ENCODE results near the gene ATF2. TPM values are rescaled to one million over a fixed set of nuclear protein-coding genes. Genes with fewer than 3 reads are reported as not detected.

ATF2 gene
- total and polyA plus RNA-seq, 2 of the 13 experiments (the other 11 are each of a cell fraction or from before 2014, with no cell fraction given): 91.6 to 95.1 TPM

GRCh38 chr2:175207741-175208438, 39.9 kb upstream of the ATF2 start:
- no peak for ATAC-seq

More at GRCh38 chr2:175207741-175208438, 39.9 kb upstream of the ATF2 start:
- ChIA-PET POLR2A (no interaction called here), CTCF (ENCODE audit: low intra/inter-chr PET ratio, low total read pairs) (no interaction called here)
- Histone ChIP-seq H3K27me3 (ENCODE audit: control insufficient read depth in 1 of 2, insufficient read depth in 2 of 2, low read length in 2 of 2) (peaks cover 0 to 7% of the 10 kb centered on the region in 2 experiments; a peak in 1 of 5 replicates), H3K4me2 (ENCODE audit: low read depth, low read length) (no peak overlapping the region), H3K9me3 (ENCODE audit: low read length) (no peaks in the 10 kb centered on the region), H3K36me3 (replicated peaks in 1 of 2; ENCODE audit: control insufficient read depth in 1 of 2, insufficient read depth in 2 of 2, low read length in 2 of 2) (no peaks in the 10 kb centered on the region), H3K79me2 (ENCODE audit: insufficient read depth, low read length) (no peaks in the 10 kb centered on the region), H3K27ac (ENCODE audit: extremely low read length, insufficient read depth, low read length) (no peak overlapping the region), H2AFZ (ENCODE audit: low read length) (no peak overlapping the region), H3K4me3 (replicated peaks in 1 of 3; ENCODE audit: insufficient read depth in 1 of 3, low read depth in 2 of 3, low read length in 3 of 3) (no peak overlapping the region), H3K9ac (ENCODE audit: insufficient read depth, low read depth, low read length) (no peak overlapping the region), H4K20me1 (ENCODE audit: insufficient read depth, low read length) (no peaks in the 10 kb centered on the region), H3K4me1 (ENCODE audit: insufficient read depth, low read length) (no peaks in the 10 kb centered on the region)
- FAIRE-seq (no peak), DNase-seq (ENCODE audit: low spot score) (no peak)
- in situ Hi-C loops (cut with HindIII; ENCODE audit: extremely low pct_ligation_motif_present, low pct_unique_long_range_greater_than_20kb): no loop called here
- TF ChIP-seq IKZF5 (CRISPR knock-in tag; IDR thresholded peaks at IDR 0.05) (no peak), FOXC1 (CRISPR knock-in tag; IDR thresholded peaks at IDR 0.05; ENCODE audit: borderline replicate concordance) (no peak), MEIS2 (CRISPR knock-in tag; IDR thresholded peaks at IDR 0.05) (no peak), MATR3 (CRISPR knock-in tag; IDR thresholded peaks at IDR 0.05) (no peak), FOXA3 (CRISPR knock-in tag; IDR thresholded peaks at IDR 0.05) (no peak), AFF4 (CRISPR knock-in tag; IDR thresholded peaks at IDR 0.05) (no peak), AKAP8 (CRISPR knock-in tag; IDR thresholded peaks at IDR 0.05) (no peak), ZSCAN29 (CRISPR knock-in tag; conservative IDR thresholded peaks at IDR 0.05) (no peak), ZNF747 (CRISPR knock-in tag; IDR thresholded peaks at IDR 0.05; ENCODE audit: borderline replicate concordance) (no peak), RXRB (CRISPR knock-in tag; IDR thresholded peaks at IDR 0.05; ENCODE audit: borderline replicate concordance) (no peak), RFXAP (CRISPR knock-in tag; IDR thresholded peaks at IDR 0.05; ENCODE audit: borderline replicate concordance) (no peak)
- no TSS peak for BruUV-seq (replicated peaks)
- WGBS (ENCODE audit: low lambda C conversion rate): 23% methylated on average over 6 of the region's 6 CpGs
- intact Hi-C loops (cut with micrococcal nuclease; ENCODE audit: unreplicated experiment): no loop called here

Data from HepG2 (cell line).